ENCODE measurements around the gene OR56A4.

Gene OR56A4, protein sequence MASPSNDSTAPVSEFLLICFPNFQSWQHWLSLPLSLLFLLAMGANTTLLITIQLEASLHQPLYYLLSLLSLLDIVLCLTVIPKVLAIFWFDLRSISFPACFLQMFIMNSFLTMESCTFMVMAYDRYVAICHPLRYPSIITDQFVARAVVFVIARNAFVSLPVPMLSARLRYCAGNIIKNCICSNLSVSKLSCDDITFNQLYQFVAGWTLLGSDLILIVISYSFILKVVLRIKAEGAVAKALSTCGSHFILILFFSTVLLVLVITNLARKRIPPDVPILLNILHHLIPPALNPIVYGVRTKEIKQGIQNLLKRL

DNA sequence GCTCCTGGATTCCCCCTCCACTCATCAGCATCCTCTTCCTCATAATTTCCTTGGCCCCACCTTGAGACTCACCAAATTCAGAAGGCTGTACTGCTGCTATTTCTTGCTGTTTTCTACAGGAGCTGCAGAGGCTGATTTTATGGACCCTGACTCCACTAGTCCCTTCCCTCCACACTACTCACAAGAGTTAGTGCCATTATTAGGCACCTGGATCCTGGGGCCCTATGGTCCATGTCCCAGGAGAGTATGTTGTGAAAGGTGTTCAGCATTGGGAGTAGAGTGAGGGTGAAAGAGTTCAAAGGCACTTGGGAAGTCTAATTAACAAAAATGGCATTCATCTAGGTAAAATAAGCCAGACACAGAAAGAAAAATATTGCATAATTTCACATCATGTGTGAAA, at the start of gene OR56A4:
Gene OR56A4, minus strand, starts transcription at position 101 of the 400 bp plus-strand sequence. CDS start 3,954 bp downstream, outside the sequence.
- FAIRE-seq, result no peak
- DNase-seq (ENCODE audit: low spot score), result no peak

DNA sequence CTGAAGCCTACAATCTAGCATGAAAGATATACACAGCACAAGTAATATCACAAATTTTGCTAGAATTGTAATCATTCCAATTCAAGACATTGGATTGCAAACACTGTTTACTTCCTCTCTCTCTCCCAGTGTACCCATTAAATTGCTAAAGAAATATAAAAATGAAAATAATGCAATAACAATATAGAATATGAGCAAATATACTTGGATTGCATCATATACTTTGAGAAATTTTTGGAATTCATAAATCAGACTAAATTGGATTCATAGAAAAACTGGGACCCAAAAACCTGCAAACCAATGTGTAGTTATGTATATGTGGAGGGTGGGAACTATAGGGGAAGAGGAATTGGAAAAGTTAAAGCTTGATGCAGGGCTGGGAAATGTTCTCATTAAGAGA, 48.8 kb upstream of the OR56A4 start:
- DNase-seq (ENCODE audit: low spot score), result no peak
- FAIRE-seq, result no peak

DNA sequence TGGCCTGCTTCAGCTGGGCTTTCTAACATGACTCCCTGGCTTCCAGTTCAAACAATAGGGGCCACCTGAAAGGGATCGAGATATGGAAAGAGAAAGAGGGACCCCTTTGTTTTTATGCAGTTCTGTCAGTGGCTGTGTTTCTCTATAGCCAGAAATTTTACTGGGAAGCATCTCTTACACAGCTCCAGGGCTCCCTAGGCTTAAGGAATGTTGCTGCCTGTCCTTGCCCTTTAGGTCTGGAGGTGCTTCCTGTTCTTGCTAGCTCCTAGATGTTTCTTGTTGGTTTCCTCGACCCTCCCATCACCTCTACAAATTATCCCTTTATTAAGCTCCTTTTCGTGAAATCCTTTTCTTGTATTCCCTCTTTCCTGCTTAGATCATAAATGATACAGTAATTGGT, 45.6 kb upstream of the OR56A4 start:
- FAIRE-seq (no peak), DNase-seq (ENCODE audit: low spot score) (no peak)

DNA sequence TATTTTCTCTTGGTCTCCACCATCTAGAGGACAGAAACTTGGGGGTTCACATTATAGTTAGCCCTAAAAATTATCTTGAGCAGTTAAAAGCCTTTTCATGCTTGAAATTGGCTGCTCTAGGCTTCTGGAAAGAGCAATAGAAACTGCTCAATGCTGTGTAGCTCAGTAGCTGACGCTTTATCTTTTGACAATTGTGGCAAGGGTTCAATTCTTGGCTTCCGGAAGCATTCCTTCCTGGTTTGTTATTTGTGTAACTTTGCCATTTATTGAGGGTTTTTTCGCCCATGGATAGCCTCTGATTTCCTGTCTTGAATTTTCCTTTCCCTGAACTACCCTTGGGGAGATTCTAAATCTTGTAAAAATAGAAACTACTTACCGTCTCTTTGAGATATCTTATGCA, 34.1 kb upstream of the OR56A4 start:
- FAIRE-seq, result no peak
- no peak for DNase-seq (ENCODE audit: low spot score)

DNA sequence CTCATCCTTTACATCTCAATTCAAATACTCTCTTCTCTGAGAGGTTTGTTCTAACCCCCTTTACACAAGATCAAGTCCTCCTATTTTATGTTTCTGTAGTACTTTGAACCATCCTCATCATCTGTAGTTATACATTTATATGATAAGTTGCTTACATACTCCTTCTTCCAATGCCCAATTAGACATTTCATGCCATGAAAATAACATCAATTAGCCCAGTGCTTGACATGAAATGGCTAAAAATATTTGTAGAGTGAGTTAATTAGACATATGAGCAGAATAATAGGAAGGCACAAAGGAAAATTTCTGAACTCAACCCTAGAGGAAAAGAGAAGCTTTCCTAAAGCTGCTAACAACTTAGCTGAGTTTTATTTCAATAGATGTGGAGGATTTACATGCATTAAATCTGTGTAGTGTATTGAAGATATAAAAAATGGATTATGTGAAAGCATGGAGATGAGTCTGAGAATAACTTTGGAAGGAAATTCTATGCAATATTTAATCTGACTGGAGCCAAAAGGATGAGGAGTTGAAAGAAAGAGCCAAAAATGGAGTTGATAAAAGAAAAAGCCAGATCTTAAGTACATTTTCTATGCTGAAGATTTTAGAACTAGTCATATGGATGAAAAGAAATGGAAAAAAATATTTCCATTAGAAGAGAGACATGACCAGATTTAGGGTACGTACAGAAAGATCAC, 24.1 kb upstream of the OR56A4 start, which contains the start of gene OR56A1:
Gene OR56A1, minus strand, starts transcription at position 51 of the 698 bp plus-strand sequence. CDS start 3,066 bp downstream, outside the sequence.
- FAIRE-seq (no peak), DNase-seq (ENCODE audit: low spot score) (no peak)

DNA sequence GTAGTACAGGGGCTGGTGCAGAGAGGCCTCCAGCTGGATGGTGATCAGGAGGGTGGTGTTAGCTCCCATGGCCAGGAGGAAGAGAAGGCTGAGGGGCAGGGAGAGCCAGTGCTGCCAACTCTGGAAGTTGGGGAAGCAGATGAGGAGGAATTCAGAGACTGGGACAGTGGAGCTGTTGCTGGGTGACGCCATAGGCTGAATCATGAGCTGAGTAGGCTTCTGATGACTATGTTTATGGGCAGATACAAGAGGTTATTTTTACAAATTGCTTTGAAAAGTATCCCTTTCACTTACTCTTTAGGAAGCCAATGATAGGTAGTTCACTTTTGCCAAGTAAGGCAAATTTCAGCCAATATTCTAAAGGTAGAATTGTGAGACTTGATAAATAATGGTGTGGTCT, 20.8 kb upstream of the OR56A4 start:
- no peak for FAIRE-seq

DNA sequence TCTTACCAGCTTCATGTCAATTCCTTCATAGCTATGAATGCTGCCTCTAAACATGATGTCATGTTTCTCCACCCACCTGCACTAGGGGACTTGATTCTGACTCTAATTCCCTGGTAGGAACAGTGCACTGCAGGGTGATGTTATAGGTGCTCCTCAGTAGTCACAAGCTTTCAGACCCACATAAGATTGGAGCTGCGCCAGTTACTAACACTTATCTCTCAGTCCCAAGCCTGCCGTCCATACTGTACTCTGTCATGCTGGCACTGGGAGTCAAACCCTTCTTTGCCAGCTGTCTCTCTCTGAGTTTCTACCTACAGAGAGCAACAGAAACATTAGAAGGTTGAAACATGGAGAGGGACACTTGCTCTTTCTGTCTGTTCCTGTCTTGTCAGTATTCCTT, 18.3 kb upstream of the OR56A4 start:
- FAIRE-seq, result no peak
- no peak for DNase-seq (ENCODE audit: low spot score)

More for the DNA sequence above, 20.8 kb upstream of the OR56A4 start:
- no peak for DNase-seq (ENCODE audit: low spot score)

DNA sequence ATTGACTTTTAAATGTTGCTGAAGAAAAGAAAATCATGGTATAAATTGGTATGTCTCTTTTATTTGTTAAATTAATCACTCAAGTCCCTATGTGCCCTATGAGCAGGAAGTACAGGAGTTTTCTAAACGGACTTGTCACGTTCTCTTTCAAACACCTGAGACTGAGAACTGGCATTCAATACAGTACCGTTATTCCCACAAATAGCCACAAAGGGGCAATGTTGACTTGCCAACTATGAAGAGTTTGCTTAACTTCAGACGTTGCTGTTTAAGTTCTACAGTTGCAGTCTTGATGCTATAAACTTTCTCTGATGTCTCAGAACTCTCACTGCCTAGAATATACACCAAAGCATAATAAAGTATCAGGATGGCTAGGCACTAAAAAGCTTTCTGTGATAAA, 16.2 kb upstream of the OR56A4 start:
- DNase-seq (ENCODE audit: low spot score) (peak; percentile 6), FAIRE-seq (no peak)

DNA sequence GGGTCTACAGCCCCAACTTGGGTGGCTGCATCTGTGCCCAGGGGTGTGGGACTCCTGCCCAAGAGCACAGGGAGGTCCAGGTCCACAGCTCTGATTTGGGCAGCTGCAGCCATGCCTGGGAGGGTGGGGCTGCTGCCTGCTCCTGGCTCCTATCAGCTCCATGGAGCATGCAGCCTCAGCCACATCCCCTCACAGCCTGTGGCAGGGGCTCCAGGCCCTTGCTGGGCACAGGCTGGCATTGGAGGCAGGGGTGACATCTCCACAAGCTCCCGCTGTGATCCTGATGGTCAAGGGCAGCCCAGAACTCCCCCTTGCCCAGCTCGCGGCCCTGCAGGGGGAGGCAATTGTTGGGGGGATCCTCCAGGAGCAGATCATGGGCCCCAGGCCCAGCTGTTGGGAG, 6.3 kb upstream of the OR56A4 start:
- DNase-seq (ENCODE audit: low spot score) (no peak), FAIRE-seq (no peak)

DNA sequence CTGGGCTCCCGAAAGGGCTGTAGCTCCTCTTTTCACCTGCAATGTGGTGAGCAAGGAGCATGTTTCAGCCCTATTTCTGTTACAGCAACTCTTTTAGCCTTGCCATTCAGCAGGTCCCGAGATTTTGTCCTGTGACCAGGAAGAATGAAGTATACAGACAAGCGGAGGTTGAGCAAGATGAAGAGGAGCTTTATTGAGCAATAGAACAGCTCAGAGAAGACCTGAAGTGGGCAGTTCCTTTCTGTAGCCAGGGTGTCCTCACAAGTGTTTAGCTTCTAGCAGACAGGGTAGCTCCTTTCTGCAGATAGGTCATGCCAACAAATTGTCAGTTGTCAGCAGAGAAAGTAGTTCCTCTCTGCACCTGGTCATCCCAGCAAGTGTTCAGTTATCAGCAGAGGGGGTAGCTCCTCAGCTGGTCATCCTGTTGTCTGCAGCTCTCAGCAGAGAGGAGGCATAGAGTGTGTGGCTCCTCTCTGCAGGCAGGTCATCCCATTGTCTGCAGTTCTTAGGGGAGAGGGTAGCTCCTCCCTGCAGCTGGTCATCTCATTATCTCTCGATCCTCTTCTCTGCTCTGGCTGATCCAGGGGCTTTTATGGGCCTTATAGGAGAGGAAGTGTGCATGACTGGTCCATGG, 5.4 kb upstream of the OR56A4 start:
- no peak for DNase-seq (ENCODE audit: low spot score)

DNA sequence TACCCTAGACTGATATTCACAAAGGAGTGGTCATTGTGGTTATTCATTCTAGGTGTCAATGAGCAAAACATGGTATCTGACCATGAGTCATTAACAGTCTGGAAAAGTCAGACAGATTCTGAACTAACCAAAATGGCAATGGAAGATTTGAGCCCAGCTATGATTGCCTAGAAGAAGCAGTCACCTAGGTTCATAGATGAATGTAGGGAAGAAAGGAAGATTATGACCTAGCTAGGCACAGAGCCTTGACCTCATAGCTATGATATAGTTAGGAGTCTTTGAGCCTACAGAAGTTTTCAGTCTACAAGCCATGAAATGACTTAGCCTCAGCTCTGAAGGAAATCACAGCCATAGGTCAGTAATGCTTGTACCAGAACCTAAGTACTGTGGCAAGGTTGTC, 351 bp downstream of the OR56A4 start:
- no peak for DNase-seq (ENCODE audit: low spot score)
- no peak for FAIRE-seq

More for the DNA sequence above, 5.4 kb upstream of the OR56A4 start:
- FAIRE-seq, result no peak

DNA sequence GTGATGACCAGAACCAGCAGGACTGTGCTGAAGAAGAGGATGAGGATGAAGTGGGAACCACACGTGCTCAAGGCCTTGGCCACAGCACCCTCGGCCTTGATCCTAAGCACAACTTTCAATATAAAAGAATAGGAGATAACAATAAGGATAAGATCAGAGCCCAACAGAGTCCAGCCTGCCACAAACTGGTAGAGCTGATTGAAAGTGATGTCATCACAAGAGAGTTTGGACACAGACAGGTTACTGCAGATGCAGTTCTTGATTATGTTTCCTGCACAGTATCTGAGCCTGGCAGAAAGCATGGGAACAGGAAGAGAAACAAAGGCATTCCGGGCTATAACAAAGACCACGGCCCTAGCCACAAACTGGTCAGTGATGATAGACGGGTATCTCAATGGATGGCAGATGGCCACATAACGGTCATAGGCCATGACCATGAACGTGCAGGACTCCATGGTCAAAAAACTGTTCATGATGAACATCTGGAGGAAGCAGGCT, 4.5 kb downstream of the OR56A4 start:
- FAIRE-seq, result no peak

DNA sequence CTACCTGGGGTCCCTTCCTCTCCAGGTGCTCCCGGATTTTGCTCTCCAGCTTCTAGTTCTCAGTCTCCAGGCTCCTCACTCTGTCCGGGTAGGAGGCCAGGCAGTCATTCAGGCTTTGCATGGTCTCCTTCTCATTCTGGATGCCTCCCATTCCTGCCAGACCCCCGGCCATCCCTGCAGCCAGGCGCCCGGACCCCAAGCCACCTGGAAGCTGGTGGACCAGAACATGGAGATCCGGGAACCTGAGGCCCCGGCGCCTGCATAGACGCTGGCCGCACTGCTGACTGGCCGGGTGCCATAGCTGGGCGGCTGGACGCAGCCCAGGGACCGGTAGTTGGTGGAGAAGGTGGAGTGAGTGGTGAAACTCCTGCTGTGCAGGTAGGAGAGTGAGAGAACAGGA, 12.0 kb downstream of the OR56A4 start:
- DNase-seq (ENCODE audit: low spot score) (no peak), FAIRE-seq (no peak)

More for the DNA sequence above, 4.5 kb downstream of the OR56A4 start:
- DNase-seq (ENCODE audit: low spot score), result no peak

DNA sequence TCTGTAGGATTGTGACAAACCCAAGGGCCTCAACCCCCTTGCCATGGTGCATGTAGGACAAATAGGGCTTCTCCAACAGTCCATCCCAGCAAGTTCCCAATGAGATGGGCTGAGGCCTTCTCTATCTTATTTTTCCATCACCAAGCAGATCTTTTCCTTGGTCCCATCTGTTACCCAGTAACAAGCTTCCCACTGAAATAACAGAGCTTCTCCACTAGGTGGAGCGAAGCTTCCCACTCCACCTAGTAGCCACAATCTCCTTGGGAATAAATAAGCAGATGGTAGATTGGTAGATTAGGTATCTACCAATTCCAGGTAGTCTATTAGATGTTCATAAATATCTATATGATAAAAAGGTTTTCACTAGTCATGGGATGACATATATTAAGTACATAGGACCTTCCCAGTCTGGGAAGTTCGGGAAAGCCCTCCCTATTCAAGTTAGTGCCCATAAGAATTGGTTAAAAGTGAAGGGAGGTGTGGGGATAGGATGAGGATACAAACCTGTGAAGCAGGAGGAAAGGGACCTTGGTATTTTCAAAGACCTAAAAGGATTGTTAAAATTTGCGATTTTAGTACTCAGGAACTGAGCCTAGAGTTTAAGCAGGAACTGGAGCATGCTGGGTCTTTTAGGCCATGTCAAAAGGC, 14.0 kb downstream of the OR56A4 start:
- DNase-seq (ENCODE audit: low spot score) (no peak), FAIRE-seq (no peak)

DNA sequence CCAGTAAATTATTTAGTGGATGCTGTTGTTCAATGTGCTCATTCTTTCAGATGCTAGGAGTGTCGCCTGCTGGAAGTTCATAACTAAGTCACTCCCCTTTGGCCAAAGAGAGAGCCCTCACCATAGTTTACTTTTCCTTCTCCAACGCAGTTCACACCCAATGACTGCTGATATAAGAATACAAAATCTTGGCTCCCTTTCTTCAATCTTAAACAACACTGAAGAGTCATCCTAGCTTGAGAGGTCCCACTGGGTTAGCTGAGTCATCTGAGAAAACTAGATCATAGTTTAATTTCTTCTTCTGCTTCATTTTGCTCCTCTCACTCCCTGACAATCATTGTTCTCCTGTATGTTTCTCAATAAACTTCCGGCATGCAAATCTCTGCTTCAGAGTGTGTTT, 14.6 kb downstream of the OR56A4 start:
- no peak for DNase-seq (ENCODE audit: low spot score)
- FAIRE-seq, result no peak

DNA sequence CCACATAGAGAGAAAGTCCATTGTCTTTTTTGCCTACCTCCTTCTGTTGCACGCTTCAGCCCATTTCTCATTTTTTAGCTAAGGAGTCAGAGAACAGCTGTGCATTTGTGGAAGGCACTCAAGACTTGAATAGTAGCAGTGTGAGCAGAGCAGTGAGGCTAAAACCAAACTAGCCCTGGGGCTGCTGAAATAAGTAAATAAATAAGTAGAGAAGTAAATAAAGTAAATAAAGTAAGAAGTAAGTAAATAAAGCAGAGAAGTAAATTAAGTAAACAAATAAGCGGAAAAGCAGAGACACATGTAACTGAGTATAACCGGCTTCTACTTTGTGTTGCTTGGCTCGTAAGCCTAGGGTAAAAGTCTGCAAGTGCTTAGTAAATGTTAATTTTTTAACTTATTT, 17.5 kb downstream of the OR56A4 start:
- FAIRE-seq, result no peak
- no peak for DNase-seq (ENCODE audit: low spot score)

DNA sequence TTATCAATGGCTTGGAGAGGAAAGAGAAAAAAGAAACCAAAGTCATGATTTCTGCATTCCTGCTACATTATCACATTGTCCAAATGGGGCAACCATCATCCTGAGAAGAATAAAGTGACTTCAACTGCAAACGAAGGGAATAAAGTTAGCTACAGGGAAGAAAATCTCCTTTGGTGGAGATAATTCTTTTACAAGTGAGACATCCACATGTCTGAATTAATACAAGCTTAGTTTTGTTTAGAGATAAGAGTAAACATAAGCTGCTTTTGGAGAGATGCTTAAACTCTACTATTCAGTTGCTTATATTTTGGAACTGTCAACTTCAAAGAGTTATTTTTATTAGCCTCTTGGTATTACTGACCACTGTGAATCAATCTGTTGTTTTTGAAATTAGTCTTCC, 19.9 kb downstream of the OR56A4 start, which contains the start of gene OR52L1:
Gene OR52L1, minus strand, starts transcription at position 101 of the 400 bp plus-strand sequence. Its CDS starts 55 bp downstream, at position 46.
- no peak for DNase-seq (ENCODE audit: low spot score)
- FAIRE-seq, result no peak

DNA sequence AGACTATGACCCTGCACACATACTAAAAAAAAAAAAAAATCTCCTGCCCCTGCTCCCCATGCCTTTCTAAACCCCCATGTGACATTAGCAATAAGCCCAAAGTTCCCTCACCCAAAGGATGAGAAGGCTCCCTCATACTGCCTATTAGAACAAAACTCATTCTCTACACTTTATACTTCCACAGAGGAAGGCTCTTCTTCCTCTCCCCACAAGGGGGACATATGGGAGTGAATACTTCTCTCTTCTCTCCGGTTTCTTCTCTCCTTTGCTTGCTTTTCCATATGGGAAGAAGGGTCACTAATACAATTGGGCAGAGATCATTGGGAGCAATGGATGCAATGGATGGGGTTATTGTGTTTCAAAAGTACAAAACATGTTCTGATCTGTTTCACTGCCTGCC, 23.3 kb downstream of the OR56A4 start:
- FAIRE-seq (no peak), DNase-seq (ENCODE audit: low spot score) (no peak)

DNA sequence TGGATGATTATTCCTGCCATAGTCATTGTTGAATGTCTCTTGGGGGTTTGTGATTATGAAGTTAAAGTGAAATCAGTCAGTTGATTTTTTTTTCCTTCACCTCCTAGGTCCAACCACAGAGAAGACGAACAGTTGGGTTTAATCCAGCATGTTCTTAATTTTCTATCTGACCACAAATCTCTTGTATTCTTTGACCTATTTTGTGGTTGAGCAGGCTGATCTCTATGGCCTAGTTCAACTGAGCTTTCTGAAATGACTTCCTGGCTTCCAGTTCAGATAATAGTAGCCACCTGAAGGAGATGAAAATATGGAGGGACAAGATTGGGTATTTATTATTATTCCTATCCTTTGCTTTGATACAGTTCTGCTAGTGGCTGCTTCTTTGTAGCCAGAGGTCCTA, 33.2 kb downstream of the OR56A4 start:
- FAIRE-seq (no peak), DNase-seq (ENCODE audit: low spot score) (no peak)

DNA sequence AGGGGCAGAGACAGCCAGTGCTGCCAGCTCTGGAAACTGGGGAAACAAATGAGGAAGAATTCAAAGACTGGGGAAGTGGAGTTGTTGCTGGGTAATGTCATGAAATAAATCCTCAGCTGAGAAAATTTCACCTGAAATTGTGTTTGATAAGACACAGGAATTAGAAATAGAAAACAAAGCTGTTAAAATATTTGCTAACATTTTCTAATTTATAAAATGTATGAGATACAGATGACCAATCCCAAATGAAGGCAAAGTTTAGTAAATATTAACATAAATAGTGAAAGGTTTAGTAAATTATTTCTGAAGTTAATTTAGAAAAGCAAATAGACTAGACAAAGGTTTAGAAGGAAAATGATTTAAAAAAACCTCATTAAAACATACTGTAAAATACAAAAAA, 38.4 kb downstream of the OR56A4 start, which contains the start of gene OR56A5:
Gene OR56A5, minus strand, starts transcription at position 101 of the 400 bp plus-strand sequence. Its CDS starts 0 bp downstream, at position 101.
- FAIRE-seq (no peak), DNase-seq (ENCODE audit: low spot score) (no peak)

DNA sequence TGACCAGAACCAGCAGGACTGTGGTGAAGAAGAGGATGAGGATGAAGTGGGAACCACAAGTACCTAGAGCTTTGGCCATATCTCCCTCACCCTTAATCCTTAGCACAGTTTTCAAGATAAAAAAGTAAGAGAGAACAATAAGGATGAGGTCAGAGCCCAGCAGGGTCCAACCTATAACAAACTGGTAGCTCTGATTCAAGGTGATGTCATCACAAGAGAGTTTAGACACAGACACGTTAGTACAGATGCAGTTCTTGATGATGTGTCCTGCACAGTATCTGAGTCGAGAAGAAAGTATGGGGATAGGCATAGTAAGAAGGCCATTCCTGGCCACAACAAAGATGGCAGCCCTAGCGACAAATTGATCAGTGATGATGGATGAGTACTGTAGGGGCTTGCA, 39.0 kb downstream of the OR56A4 start:
- DNase-seq (ENCODE audit: low spot score), result no peak
- FAIRE-seq, result no peak
